K562 (cell line): ENCODE measurements around the gene GSG1L2.

Source experiments
- EZH2 ChIP-seq: IDR thresholded peaks from 2 replicates; pipeline ENCODE4 v1.6.1; 2012; ENCODE audit warnings: low read depth, mild to moderate bottlenecking, inconsistent platforms, low read length, borderline replicate concordance
- JUN ChIP-seq, 2 experiments: sonication (generic) in 1 of 2; formaldehyde crosslinking in 1 of 2; IDR thresholded peaks; 2 replicates each; pipeline versions ENCODE4 v1.6.1 to v1.8.0; 2012 to 2022; ENCODE audit warnings: borderline replicate concordance in 2 of 2, mild to moderate bottlenecking in 2 of 2, improper control_type of control experiment in 1 of 2, low read depth in 1 of 2, low read length in 1 of 2, missing genetic modification reagents in 1 of 2
- LARP7 ChIP-seq: fragments of 450-650 bp; IDR thresholded peaks from 2 replicates; pipeline ENCODE4 v1.6.1; 2016
- MNT ChIP-seq, 2 experiments: fragments of 450-650 bp; conservative IDR thresholded peaks; 2 replicates each; pipeline ENCODE4 v1.6.1; 2017; ENCODE audit warnings: mild to moderate bottlenecking in 2 of 2, moderate library complexity in 2 of 2
- POLR2AphosphoS2 ChIP-seq: IDR thresholded peaks from 2 replicates; pipeline ENCODE4 v1.6.1; 2012; ENCODE audit warnings: low read length, improper control_type of control experiment
- RNF219 ChIP-seq: fragments of 250-450 bp; sonication (Bioruptor Pico); IDR thresholded peaks from 2 replicates; pipeline ENCODE4 v1.5.0; 2022; ENCODE audit warnings: mild to moderate bottlenecking
- SLC30A9 ChIP-seq: fragments of 250-450 bp; sonication (Bioruptor Pico); IDR thresholded peaks from 2 replicates; pipeline ENCODE4 v1.8.0; 2022; ENCODE audit warnings: mild to moderate bottlenecking, moderate library complexity
- YY1 ChIP-seq, 3 experiments: IDR thresholded peaks; 2 replicates each; pipeline ENCODE4 v1.6.1; 2011; ENCODE audit warnings: low read length in 2 of 3, mild to moderate bottlenecking in 2 of 3, moderate library complexity in 2 of 3, borderline replicate concordance in 1 of 3, control low read depth in 1 of 3, low read depth in 1 of 3; ENCODE audit not compliant: insufficient read depth in 3 of 3, insufficient replicate concordance in 2 of 3, control insufficient read depth in 1 of 3, insufficient read length in 1 of 3; ENCODE audit errors: extremely low read depth in 1 of 3
- ZHX1 ChIP-seq: fragments of 150-350 bp; conservative IDR thresholded peaks from 2 replicates; pipeline ENCODE4 v1.6.1; 2014; ENCODE audit warnings: low read length
- TF ChIP-seq, protein P1 (sequence below), 3 experiments: IDR thresholded peaks in 2 of 3; conservative IDR thresholded peaks in 1 of 3; 2 replicates each; pipeline ENCODE4 v1.5.1; 2011 to 2012; ENCODE audit warnings: low read length in 3 of 3, mild to moderate bottlenecking in 3 of 3, control low read depth in 2 of 3, improper control_type of control experiment in 1 of 3, inconsistent platforms in 1 of 3, low read depth in 1 of 3, mixed read lengths in 1 of 3, moderate library complexity in 1 of 3; ENCODE audit not compliant: insufficient read depth in 2 of 3

GRCh38 chr17:9817086-9817485 is 4.8 kb downstream of the GSG1L2 start:
- TF ChIP-seq LARP7 (no peak), MNT (conservative IDR thresholded peaks at IDR 0.05) (no peak), EZH2 (no peak), POLR2AphosphoS2 (no peak), RNF219 (CRISPR knock-in tag) (no peak), SLC30A9 (CRISPR knock-in tag) (no peak), YY1 (IDR thresholded peaks at IDR 0.05; ENCODE audit: borderline replicate concordance in 1 of 3, control insufficient read depth in 1 of 3, extremely low read depth in 1 of 3, insufficient read depth in 3 of 3, insufficient read length in 1 of 3, insufficient replicate concordance in 2 of 3, low read depth in 1 of 3, low read length in 2 of 3) (no peak), JUN (IDR thresholded peaks at IDR 0.05; ENCODE audit: borderline replicate concordance, low read depth, low read length) (no peak), JUN (CRISPR knock-in tag; IDR thresholded peaks at IDR 0.05; ENCODE audit: borderline replicate concordance) (no peak), ZHX1 (no peak)
- TF ChIP-seq, protein P1, sequence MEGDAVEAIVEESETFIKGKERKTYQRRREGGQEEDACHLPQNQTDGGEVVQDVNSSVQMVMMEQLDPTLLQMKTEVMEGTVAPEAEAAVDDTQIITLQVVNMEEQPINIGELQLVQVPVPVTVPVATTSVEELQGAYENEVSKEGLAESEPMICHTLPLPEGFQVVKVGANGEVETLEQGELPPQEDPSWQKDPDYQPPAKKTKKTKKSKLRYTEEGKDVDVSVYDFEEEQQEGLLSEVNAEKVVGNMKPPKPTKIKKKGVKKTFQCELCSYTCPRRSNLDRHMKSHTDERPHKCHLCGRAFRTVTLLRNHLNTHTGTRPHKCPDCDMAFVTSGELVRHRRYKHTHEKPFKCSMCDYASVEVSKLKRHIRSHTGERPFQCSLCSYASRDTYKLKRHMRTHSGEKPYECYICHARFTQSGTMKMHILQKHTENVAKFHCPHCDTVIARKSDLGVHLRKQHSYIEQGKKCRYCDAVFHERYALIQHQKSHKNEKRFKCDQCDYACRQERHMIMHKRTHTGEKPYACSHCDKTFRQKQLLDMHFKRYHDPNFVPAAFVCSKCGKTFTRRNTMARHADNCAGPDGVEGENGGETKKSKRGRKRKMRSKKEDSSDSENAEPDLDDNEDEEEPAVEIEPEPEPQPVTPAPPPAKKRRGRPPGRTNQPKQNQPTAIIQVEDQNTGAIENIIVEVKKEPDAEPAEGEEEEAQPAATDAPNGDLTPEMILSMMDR (IDR thresholded peaks at IDR 0.05 in 2 of 3, conservative IDR thresholded peaks at IDR 0.05 in 1 of 3; ENCODE audit: insufficient read depth in 2 of 3, low read depth in 1 of 3, low read length in 3 of 3) = no peak
